Endothelial cell of umbilical vein (primary cell): ENCODE data around the gene CREB3L2. TPM values are rescaled to one million over a fixed set of nuclear protein-coding genes. Genes with fewer than 3 reads are reported as not detected.
A peak's percentile ranks its signal among the peaks of the same experiment; 100 is the strongest.

Experiments used
- BruUV-seq: library from RNA; stranded (reverse); fragments of 400-500 nt; replicated peaks from 2 replicates; lab custom pipeline; 2021; lab: Mats Ljungman, UMichigan
- CTCF ChIA-PET: fragments of 300-600, 350-600 bp; sonication (Branson Sonifier 250); formaldehyde crosslinking; loops from one replicate; lab custom pipeline; 2021; ENCODE audit warnings: antibody characterized with exemption, inconsistent platforms; lab: Charles Lee
- POLR2A ChIA-PET: fragments of 300-600, 350-600 bp; sonication (Branson Sonifier 250); formaldehyde crosslinking; loops from one replicate; lab custom pipeline; 2021; ENCODE audit warnings: antibody characterized with exemption, inconsistent platforms; lab: Charles Lee
- DNase-seq: peaks from one replicate; pipeline ENCODE4 v3.0.0-alpha.2; 2011; ENCODE audit warnings: low read depth, low spot score
- FAIRE-seq: peaks from 2 replicates; lab custom pipeline; 2011; peaks lifted over from hg19 to GRCh38; lab: Jason Lieb, UNC
- H2AFZ ChIP-seq: 2 replicates; pipeline ENCODE4 v1.6.0; 2012; ENCODE audit warnings: low read depth, low read length, control low read depth, inconsistent platforms
- H3K27ac ChIP-seq: 2 replicates; pipeline ENCODE4 v1.5.1; 2011; ENCODE audit warnings: low read depth, mild to moderate bottlenecking, control low read depth, low read length, moderate library complexity; ENCODE audit not compliant: insufficient read depth
- H3K27me3 ChIP-seq, 2 experiments: 2 replicates each; pipeline versions ENCODE4 v1.6.0 to v1.6.1; 2011; ENCODE audit warnings: low read length in 2 of 2, mixed read lengths in 1 of 2; ENCODE audit not compliant: control insufficient read depth in 2 of 2, insufficient read depth in 2 of 2
- H3K36me3 ChIP-seq, 2 experiments: 2 replicates in 1 of 2; 3 replicates in 1 of 2; pipeline ENCODE4 v1.5.1; 2011; ENCODE audit warnings: low read length in 2 of 2, mild to moderate bottlenecking in 1 of 2, moderate library complexity in 1 of 2; ENCODE audit not compliant: control insufficient read depth in 2 of 2, insufficient read depth in 2 of 2; ENCODE audit errors: extremely low read depth in 1 of 2
- H3K4me1 ChIP-seq: 3 replicates; pipeline ENCODE4 v1.5.1; 2011; ENCODE audit warnings: mild to moderate bottlenecking, low read length; ENCODE audit not compliant: control insufficient read depth, insufficient read depth; ENCODE audit errors: extremely low read depth
- H3K4me2 ChIP-seq: 2 replicates; pipeline ENCODE4 v1.6.1; 2011; ENCODE audit warnings: low read length, control low read depth, mixed read lengths; ENCODE audit not compliant: insufficient read depth
- H3K4me3 ChIP-seq, 3 experiments: fragments of 200-600 bp in 1 of 3; sonication (generic), shearing (Covaris generic) in 1 of 3; replicated peaks in 1 of 3; 2 replicates each; pipeline ENCODE4 v1.5.1; 2011 to 2016; ENCODE audit warnings: control low read depth in 3 of 3, low read length in 3 of 3, mild to moderate bottlenecking in 2 of 3, inconsistent platforms in 1 of 3, low read depth in 1 of 3, moderate library complexity in 1 of 3; ENCODE audit not compliant: insufficient read depth in 1 of 3
- H3K79me2 ChIP-seq: 2 replicates; pipeline ENCODE4 v1.6.0; 2012; ENCODE audit warnings: low read length, inconsistent platforms; ENCODE audit not compliant: control insufficient read depth, insufficient read depth
- H3K9ac ChIP-seq: replicated peaks from 2 replicates; pipeline ENCODE3; 2011; ENCODE audit warnings: low read length, control low read depth; ENCODE audit not compliant: insufficient read depth; ENCODE audit errors: extremely low read depth
- H3K9me1 ChIP-seq: replicated peaks from 3 replicates; pipeline ENCODE4 v1.6.0; 2011; ENCODE audit warnings: mild to moderate bottlenecking, low read length; ENCODE audit not compliant: control insufficient read depth, insufficient read depth; ENCODE audit errors: extremely low read depth
- H3K9me3 ChIP-seq: replicated peaks from 2 replicates; pipeline ENCODE4 v1.5.1; 2012; ENCODE audit warnings: low read length, inconsistent platforms; ENCODE audit not compliant: control insufficient read depth, insufficient read depth
- H4K20me1 ChIP-seq: replicated peaks from 2 replicates; pipeline ENCODE3; 2011; ENCODE audit warnings: mild to moderate bottlenecking, low read length; ENCODE audit not compliant: control insufficient read depth, insufficient read depth; ENCODE audit errors: extremely low read depth
- CTCF ChIP-seq, 2 donors: IDR thresholded peaks; 1 replicate in 1 of 2; 2 replicates in 1 of 2; pipeline ENCODE4 v1.5.1; 2011; ENCODE audit warnings: low read length in 2 of 2, mild to moderate bottlenecking in 2 of 2, moderate library complexity in 2 of 2, control low read depth in 1 of 2, inconsistent platforms in 1 of 2, low read depth in 1 of 2; ENCODE audit not compliant: insufficient read depth in 1 of 2; ENCODE audit errors: extremely low read depth in 1 of 2
- EZH2 ChIP-seq: IDR thresholded peaks from 2 replicates; pipeline ENCODE4 v1.6.1; 2012; ENCODE audit warnings: borderline replicate concordance, low read depth, mild to moderate bottlenecking, moderate library complexity, low read length, inconsistent platforms; ENCODE audit not compliant: severe bottlenecking
- FOS ChIP-seq: IDR thresholded peaks from 2 replicates; pipeline ENCODE4 v1.6.1; 2011; ENCODE audit warnings: mild to moderate bottlenecking, low read length, moderate library complexity, borderline replicate concordance; ENCODE audit not compliant: insufficient read depth
- GATA2 ChIP-seq: IDR thresholded peaks from 2 replicates; pipeline ENCODE4 v1.7.0; 2011; ENCODE audit warnings: low read depth, mild to moderate bottlenecking, moderate library complexity, mixed read lengths, low read length; ENCODE audit not compliant: insufficient read length, insufficient read depth
- JUN ChIP-seq: IDR thresholded peaks from 2 replicates; pipeline ENCODE4 v1.6.1; 2011; ENCODE audit warnings: borderline replicate concordance, low read depth; ENCODE audit not compliant: insufficient read length, insufficient read depth
- MAX ChIP-seq: IDR thresholded peaks from 2 replicates; pipeline ENCODE4 v1.6.1; 2011; ENCODE audit not compliant: insufficient read depth, insufficient read length
- MYC ChIP-seq: IDR thresholded peaks from one replicate; pipeline ENCODE4 v1.6.1; 2011; ENCODE audit warnings: mild to moderate bottlenecking, low read depth, low read length
- POLR2A ChIP-seq: IDR thresholded peaks from 2 replicates; pipeline ENCODE4 v1.6.1; 2012; ENCODE audit warnings: low read depth, mild to moderate bottlenecking, control low read depth, low read length
- POLR2AphosphoS5 ChIP-seq: IDR thresholded peaks from 2 replicates; pipeline ENCODE4 v1.6.1; 2012; ENCODE audit warnings: low read depth, mild to moderate bottlenecking, control low read depth, low read length, moderate library complexity; ENCODE audit not compliant: insufficient read depth
- dilution Hi-C: fragments of 300-500 bp; cut with MboI; formaldehyde crosslinking; loops from one replicate; pipeline ENCODE4 v1.15.0; 2019; ENCODE audit warnings: low sequenced_read_pairs; ENCODE audit not compliant: extremely low pct_ligation_motif_present
- intact Hi-C: fragments of 100-400 bp; cut with micrococcal nuclease; formaldehyde crosslinking; loops from one replicate; pipeline ENCODE4 v1.10.0; 2022
- polyA plus RNA-seq, 4 experiments: library from polyadenylated mRNA; depleted of rRNA in 3 of 4; stranded (reverse) in 3 of 4; unstranded in 1 of 4; fragments of >200 nt; gene quantifications; 2 replicates each; pipeline versions ENCODE4 v1.2.1 to v1.2.3, GENCODE V29; 2011 to 2012; ENCODE audit warnings: missing spikeins in 1 of 4
- total RNA-seq: library from RNA; stranded (reverse); gene quantifications from 2 replicates; pipeline ENCODE4 v1.2.3, GENCODE V29; 2021

Gene CREB3L2
- total and polyA plus RNA-seq, 2 donors (not counting 3 experiments of a cell fraction or from before 2014, with no cell fraction given): 32.1 to 93.4 TPM

DNA sequence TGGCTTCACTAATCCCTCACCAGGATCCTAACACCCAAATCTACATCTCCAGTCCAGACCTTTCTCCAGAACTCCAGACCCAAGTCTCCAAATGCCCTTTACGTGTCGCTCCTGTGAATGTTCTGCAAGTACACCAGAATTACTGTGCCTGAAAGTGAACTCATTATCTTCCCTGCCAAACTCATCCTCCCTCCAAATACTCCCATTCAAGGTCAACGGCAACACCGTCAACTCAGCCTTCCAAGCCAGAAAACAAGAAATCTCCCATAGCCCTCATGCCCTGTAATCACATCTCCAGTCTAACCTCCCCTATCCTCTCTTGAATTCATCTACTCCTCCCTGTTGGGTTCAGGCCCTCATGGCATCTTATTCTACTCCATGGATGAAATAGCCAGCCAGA lies 12.3 kb downstream of the CREB3L2 start:
- Histone ChIP-seq H3K4me1 (peaks cover 91% of the 10 kb centered on the region), H3K9me1 (no peaks in the 10 kb centered on the region), H3K4me2 (no peak overlapping the region), H3K9ac (no peak overlapping the region), H3K27ac (peak overlapping the region; percentile 92), H3K36me3 (no peaks in the 10 kb centered on the region), H3K27me3 (no peaks in the 10 kb centered on the region), H4K20me1 (no peaks in the 10 kb centered on the region), H2AFZ (no peak overlapping the region), H3K79me2 (peaks cover 69% of the 10 kb centered on the region), H3K9me3 (no peaks in the 10 kb centered on the region), H3K4me3 (no peak overlapping the region)
- no peak for DNase-seq
- intact Hi-C loops: no loop called here
- ChIA-PET CTCF (interaction anchor here (1.0 to 3.9 kb wide), 10 partner anchors 8 to 108 kb away, joined by 3 to 42 read pairs (median 6); partner anchors contain the start of gene CREB3L2), POLR2A (interaction anchor here (0.7 to 3.6 kb wide), 3 partner anchors 10 to 32 kb away, joined by 4 to 24 read pairs (median 5); no protein-coding TSS in a partner anchor)
- no TSS peak for BruUV-seq
- TF ChIP-seq GATA2 (no peak), CTCF (IDR thresholded peaks at IDR 0.05; ENCODE audit: extremely low read depth in 1 of 2, insufficient read depth in 1 of 2, low read depth in 1 of 2, low read length in 2 of 2) (no peak), JUN (no peak), POLR2A (no peak), POLR2AphosphoS5 (no peak)
- dilution Hi-C loops: no loop called here
- no peak for FAIRE-seq

GRCh38 chr7:137989094-137989493 lies 12.8 kb downstream of the CREB3L2 start:
- H3K27ac ChIP-seq: no peak overlapping the region
- peaks cover 68% of the 10 kb centered on the region for H3K79me2 ChIP-seq
- BruUV-seq: no TSS peak
- CTCF ChIA-PET: no interaction called here
- dilution Hi-C loops: no loop called here
- H3K9ac ChIP-seq: no peak overlapping the region
- TF ChIP-seq GATA2: no peak
- no peak for TF ChIP-seq CTCF (IDR thresholded peaks at IDR 0.05; ENCODE audit: extremely low read depth in 1 of 2, insufficient read depth in 1 of 2, low read depth in 1 of 2, low read length in 2 of 2)
- TF ChIP-seq MYC: no peak
- TF ChIP-seq EZH2: no peak
- TF ChIP-seq JUN: no peak
- no peak for TF ChIP-seq POLR2AphosphoS5
- no peak for TF ChIP-seq MAX
- TF ChIP-seq FOS: no peak
- no peak for TF ChIP-seq POLR2A
- DNase-seq: no peak
- no peaks in the 10 kb centered on the region for H3K36me3 ChIP-seq
- no peak overlapping the region for H3K4me2 ChIP-seq
- H3K9me3 ChIP-seq: no peaks in the 10 kb centered on the region
- intact Hi-C loops: no loop called here
- H3K4me1 ChIP-seq: peaks cover 93% of the 10 kb centered on the region
- no peaks in the 10 kb centered on the region for H4K20me1 ChIP-seq
- no peak overlapping the region for H2AFZ ChIP-seq
- no peak overlapping the region for H3K4me3 ChIP-seq
- FAIRE-seq: no peak
- no peaks in the 10 kb centered on the region for H3K27me3 ChIP-seq
- POLR2A ChIA-PET: interaction anchor here (0.8 kb wide), 1 partner anchor 31 kb away, joined by 5 read pairs; no protein-coding TSS in a partner anchor
- H3K9me1 ChIP-seq: no peaks in the 10 kb centered on the region
